Measurements from ENCODE around the gene IL17D.

DNA sequence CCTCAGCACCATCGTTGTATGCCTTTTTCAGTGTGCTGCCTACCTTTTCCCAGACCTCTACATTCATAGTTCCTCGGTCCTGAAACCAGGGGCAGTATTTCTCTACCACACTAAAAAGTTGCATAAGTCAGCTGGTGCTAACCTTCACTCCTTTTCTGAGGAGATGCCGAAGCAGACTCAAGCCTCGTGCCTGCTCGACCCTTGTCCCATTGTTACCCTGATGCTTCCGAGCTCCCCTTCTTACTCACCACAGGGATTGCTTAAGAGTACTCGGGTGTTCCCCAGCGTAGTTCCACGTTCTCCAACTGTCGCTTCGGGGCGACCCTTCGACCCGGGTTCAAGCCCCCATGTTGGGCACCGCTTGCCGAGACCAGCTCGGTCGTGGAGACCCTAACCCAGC lies 19.0 kb upstream of the IL17D start:
- TF ChIP-seq, protein P1, sequence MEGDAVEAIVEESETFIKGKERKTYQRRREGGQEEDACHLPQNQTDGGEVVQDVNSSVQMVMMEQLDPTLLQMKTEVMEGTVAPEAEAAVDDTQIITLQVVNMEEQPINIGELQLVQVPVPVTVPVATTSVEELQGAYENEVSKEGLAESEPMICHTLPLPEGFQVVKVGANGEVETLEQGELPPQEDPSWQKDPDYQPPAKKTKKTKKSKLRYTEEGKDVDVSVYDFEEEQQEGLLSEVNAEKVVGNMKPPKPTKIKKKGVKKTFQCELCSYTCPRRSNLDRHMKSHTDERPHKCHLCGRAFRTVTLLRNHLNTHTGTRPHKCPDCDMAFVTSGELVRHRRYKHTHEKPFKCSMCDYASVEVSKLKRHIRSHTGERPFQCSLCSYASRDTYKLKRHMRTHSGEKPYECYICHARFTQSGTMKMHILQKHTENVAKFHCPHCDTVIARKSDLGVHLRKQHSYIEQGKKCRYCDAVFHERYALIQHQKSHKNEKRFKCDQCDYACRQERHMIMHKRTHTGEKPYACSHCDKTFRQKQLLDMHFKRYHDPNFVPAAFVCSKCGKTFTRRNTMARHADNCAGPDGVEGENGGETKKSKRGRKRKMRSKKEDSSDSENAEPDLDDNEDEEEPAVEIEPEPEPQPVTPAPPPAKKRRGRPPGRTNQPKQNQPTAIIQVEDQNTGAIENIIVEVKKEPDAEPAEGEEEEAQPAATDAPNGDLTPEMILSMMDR (IDR thresholded peaks at IDR 0.05; ENCODE audit: low read depth, low read length), result no peak
- TF ChIP-seq EZH2phosphoT487 (IDR thresholded peaks at IDR 0.05; ENCODE audit: low read depth), result no peak

Measured in OCI-LY3 (cell line).